Endothelial cell of umbilical vein (primary cell): ENCODE measurements around the gene TSGA10IP.

ENCODE experiments used
- CTCF ChIP-seq, 2 donors: IDR thresholded peaks; 1 replicate in 1 of 2; 2 replicates in 1 of 2; pipeline ENCODE4 v1.5.1; 2011; ENCODE audit warnings: low read length in 2 of 2, mild to moderate bottlenecking in 2 of 2, moderate library complexity in 2 of 2, control low read depth in 1 of 2, inconsistent platforms in 1 of 2, low read depth in 1 of 2; ENCODE audit not compliant: insufficient read depth in 1 of 2; ENCODE audit errors: extremely low read depth in 1 of 2
- EZH2 ChIP-seq: IDR thresholded peaks from 2 replicates; pipeline ENCODE4 v1.6.1; 2012; ENCODE audit warnings: borderline replicate concordance, low read depth, mild to moderate bottlenecking, moderate library complexity, low read length, inconsistent platforms; ENCODE audit not compliant: severe bottlenecking
- JUN ChIP-seq: IDR thresholded peaks from 2 replicates; pipeline ENCODE4 v1.6.1; 2011; ENCODE audit warnings: borderline replicate concordance, low read depth; ENCODE audit not compliant: insufficient read length, insufficient read depth
- MAX ChIP-seq: IDR thresholded peaks from 2 replicates; pipeline ENCODE4 v1.6.1; 2011; ENCODE audit not compliant: insufficient read depth, insufficient read length
- MYC ChIP-seq: IDR thresholded peaks from one replicate; pipeline ENCODE4 v1.6.1; 2011; ENCODE audit warnings: mild to moderate bottlenecking, low read depth, low read length
- POLR2A ChIP-seq: IDR thresholded peaks from 2 replicates; pipeline ENCODE4 v1.6.1; 2012; ENCODE audit warnings: low read depth, mild to moderate bottlenecking, control low read depth, low read length
- POLR2AphosphoS5 ChIP-seq: IDR thresholded peaks from 2 replicates; pipeline ENCODE4 v1.6.1; 2012; ENCODE audit warnings: low read depth, mild to moderate bottlenecking, control low read depth, low read length, moderate library complexity; ENCODE audit not compliant: insufficient read depth

GRCh38 chr11:65900899-65901180 is 44.4 kb upstream of the TSGA10IP start:
- TF ChIP-seq CTCF (IDR thresholded peaks at IDR 0.05; ENCODE audit: extremely low read depth in 1 of 2, insufficient read depth in 1 of 2, low read depth in 1 of 2, low read length in 2 of 2) (no peak), EZH2 (no peak), POLR2AphosphoS5 (no peak), POLR2A (no peak), JUN (no peak), MAX (no peak), MYC (no peak)
